ENCODE measurements around the gene NANOS3.

NANOS3 gene

GRCh38 chr19:13923194-13923987 is 46.5 kb downstream of the NANOS3 start:
- no peak for DNase-seq

- no peak for DNase-seq
Measured at GRCh38 chr19:13926010-13926409, 49.1 kb downstream of the NANOS3 start.

- no peak for DNase-seq
Measured at GRCh38 chr19:13926715-13927114, 49.8 kb downstream of the NANOS3 start.

GRCh38 chr19:13929340-13929739 is 52.4 kb downstream of the NANOS3 start:
- no peak for DNase-seq

GRCh38 chr19:13929956-13930355 is 53.0 kb downstream of the NANOS3 start:
- DNase-seq, result no peak

Measured in activated CD4-positive, alpha-beta T cell treated with anti-CD3 and anti-CD28 coated beads, Interleukin-2, amount 50 U/mL, for 1 hour (primary cell).